ENCODE data around the gene SNX17. TPM values are rescaled to one million over a fixed set of nuclear protein-coding genes. Genes with fewer than 3 reads are reported as not detected.
"Not testable (repeated sequence)": the region's sequence is repeated elsewhere in the genome, so short reads cannot be mapped to it uniquely, and the experiment has no call there.

Gene SNX17
- total RNA-seq, 1 donor from 2014 or later = 64.6 TPM

- no peak for TF ChIP-seq CTCF (conservative IDR thresholded peaks at IDR 0.05; ENCODE audit: low read depth, low read length)
- DNase-seq (ENCODE audit: low read depth) = no peak
- H3K4me3 ChIP-seq (ENCODE audit: low read depth, low read length) = no peak overlapping the region
Observed at GRCh38 chr2:27421660-27422250, 51.3 kb downstream of the SNX17 start.

GRCh38 chr2:27422958-27423357 lies 52.5 kb downstream of the SNX17 start:
- TF ChIP-seq CTCF (conservative IDR thresholded peaks at IDR 0.05; ENCODE audit: low read depth, low read length) = no peak
- no peak for DNase-seq (ENCODE audit: low read depth)
- no peak overlapping the region for H3K4me3 ChIP-seq (ENCODE audit: low read depth, low read length)

- H3K4me3 ChIP-seq (ENCODE audit: low read depth, low read length); DNase-seq (ENCODE audit: low read depth): not testable (repeated sequence)
Observed at GRCh38 chr2:27425039-27425438, 54.6 kb downstream of the SNX17 start.

Other genes starting within 250 kb of the SNX17 start
- not detected in 2 replicates for gene ABHD1, start 246.8 kb upstream of the SNX17 start, total RNA-seq
- 53.3 and 77.1 TPM in 2 replicates for gene PREB, start 236.0 kb upstream of the SNX17 start, total RNA-seq
- gene PRR30, start 231.2 kb upstream of the SNX17 start, total RNA-seq = not detected in 2 replicates
- not detected in 2 replicates for gene TCF23, start 221.6 kb upstream of the SNX17 start, total RNA-seq
- gene ATRAID, start 158.6 kb upstream of the SNX17 start, total RNA-seq = 90.3 and 143 TPM in 2 replicates
- 51.5 and 90.9 TPM in 2 replicates for gene SLC5A6, start 158.3 kb upstream of the SNX17 start, total RNA-seq
- gene CAD, start 153.2 kb upstream of the SNX17 start, total RNA-seq = 62.8 and 65.8 TPM in 2 replicates
- gene SLC30A3, start 107.6 kb upstream of the SNX17 start, total RNA-seq = 0.29 TPM in 1 of 2 replicates, not detected in the other
- gene DNAJC5G, start 95.2 kb upstream of the SNX17 start, total RNA-seq = not detected in 2 replicates
- gene TRIM54, start 88.2 kb upstream of the SNX17 start, total RNA-seq = 1.5 TPM in 1 of 2 replicates, not detected in the other
- gene UCN, start 62.2 kb upstream of the SNX17 start, total RNA-seq = not detected in 2 replicates
- 71.3 and 76.5 TPM in 2 replicates for gene MPV17, start 47.5 kb upstream of the SNX17 start, total RNA-seq
- gene GTF3C2, start 13.9 kb upstream of the SNX17 start, total RNA-seq = 37.4 and 61.7 TPM in 2 replicates
- 35.5 and 43.3 TPM in 2 replicates for gene EIF2B4, start 278 bp upstream of the SNX17 start, total RNA-seq
- gene ZNF513, start 10.1 kb downstream of the SNX17 start, total RNA-seq = 5.6 and 9.5 TPM in 2 replicates
- 135 and 228 TPM in 2 replicates for gene PPM1G, start 39.0 kb downstream of the SNX17 start, total RNA-seq
- 60.2 and 77.1 TPM in 2 replicates for gene NRBP1, start 58.0 kb downstream of the SNX17 start, total RNA-seq
- gene KRTCAP3, start 71.8 kb downstream of the SNX17 start, total RNA-seq = 10.0 and 20.5 TPM in 2 replicates
- 3.7 and 12.1 TPM in 2 replicates for gene IFT172, start 119.1 kb downstream of the SNX17 start, total RNA-seq
- gene FNDC4, start 124.6 kb downstream of the SNX17 start, total RNA-seq = 7.3 and 26.6 TPM in 2 replicates
- 0.58 TPM in 1 of 2 replicates, not detected in the other for gene GCKR, start 126.2 kb downstream of the SNX17 start, total RNA-seq
- 26.3 and 27.4 TPM in 2 replicates for gene ZNF512, start 212.4 kb downstream of the SNX17 start, total RNA-seq

Measured in epithelial cell of proximal tubule (primary cell).